COLO668 (cell line): ENCODE measurements around the gene BTBD16.
A peak's percentile ranks its signal among the peaks of the same experiment; 100 is the strongest.

ENCODE experiments used
- DNase-seq: peaks from one replicate; lab custom pipeline; 2025; ENCODE audit not compliant: unreplicated experiment; lab: John Stamatoyannopoulos, UW

The BTBD16 gene

DNA sequence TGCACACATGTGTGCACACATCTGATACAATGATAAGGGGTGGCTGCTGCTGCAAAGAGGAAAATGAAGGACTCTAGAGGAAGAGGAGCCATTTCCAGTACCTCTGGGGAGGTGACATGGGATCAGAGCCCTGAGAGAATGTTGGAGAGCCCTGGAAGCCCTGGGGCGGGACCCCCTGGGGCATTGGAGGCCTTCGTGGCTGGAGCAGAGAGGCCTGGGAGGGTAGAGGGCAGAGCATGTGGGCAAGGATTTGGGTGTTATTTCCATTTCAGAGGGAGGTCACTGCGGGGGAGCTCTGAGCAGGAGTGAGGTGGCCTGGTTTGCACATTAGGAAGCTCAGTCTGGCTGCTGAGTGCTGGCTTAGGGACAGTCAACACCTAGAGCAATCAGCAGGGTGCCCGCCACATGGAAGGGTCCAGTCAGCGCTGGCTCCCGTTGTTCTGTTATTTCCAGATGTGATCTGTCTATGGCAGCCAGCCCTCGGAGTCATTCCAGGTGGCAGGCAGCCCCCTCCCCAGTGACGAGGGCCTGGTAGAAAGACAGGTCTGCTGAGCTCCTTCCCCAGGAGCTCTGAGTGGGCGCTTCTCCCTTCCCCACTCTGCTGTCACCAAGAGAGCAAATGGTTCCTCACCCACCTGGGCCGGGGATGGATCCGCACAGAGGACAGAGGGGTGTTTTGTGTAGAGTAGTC lies 24.1 kb upstream of the BTBD16 start:
- DNase-seq = no peak

DNA sequence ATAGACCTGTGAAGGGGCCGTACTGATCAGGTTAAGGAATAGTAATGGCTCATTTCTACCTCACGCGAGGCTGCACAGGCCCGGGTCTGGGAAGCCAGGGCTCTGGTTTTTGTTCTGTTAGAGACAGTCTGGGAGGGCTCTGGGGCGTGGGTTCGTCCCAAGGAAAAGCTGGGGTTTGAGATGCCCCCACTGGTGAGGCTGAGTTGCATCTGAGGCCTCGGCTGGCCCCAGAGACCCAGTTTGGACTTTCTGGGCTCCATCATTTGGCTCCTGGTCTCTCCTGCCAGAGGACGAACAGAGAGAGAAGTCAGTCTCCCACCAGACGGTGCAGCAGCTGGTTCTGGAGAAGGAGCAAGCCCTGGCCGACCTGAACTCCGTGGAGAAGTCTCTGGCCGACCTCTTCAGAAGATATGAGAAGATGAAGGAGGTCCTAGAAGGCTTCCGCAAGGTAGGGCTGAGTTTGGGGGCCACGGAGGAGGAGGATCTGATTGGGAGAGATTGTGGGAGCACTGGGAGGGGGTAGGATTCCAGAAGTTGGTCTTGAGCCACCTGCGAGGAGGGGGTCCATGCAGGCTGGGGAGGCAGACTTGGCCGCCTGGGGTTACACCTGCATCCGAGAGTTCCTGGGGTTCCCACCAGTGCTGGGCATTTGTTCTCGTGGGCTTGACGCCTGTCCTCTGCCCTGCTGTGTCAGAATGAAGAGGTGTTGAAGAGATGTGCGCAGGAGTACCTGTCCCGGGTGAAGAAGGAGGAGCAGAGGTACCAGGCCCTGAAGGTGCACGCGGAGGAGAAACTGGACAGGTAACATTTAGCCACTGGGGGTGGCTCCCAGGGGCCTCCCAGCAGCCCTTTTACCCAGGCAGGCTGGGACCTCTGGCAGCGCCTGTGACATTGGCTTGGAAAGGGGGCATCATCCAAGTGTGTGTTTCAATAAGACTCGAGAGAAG lies 22.5 kb upstream of the BTBD16 start:
- DNase-seq = no peak

DNA sequence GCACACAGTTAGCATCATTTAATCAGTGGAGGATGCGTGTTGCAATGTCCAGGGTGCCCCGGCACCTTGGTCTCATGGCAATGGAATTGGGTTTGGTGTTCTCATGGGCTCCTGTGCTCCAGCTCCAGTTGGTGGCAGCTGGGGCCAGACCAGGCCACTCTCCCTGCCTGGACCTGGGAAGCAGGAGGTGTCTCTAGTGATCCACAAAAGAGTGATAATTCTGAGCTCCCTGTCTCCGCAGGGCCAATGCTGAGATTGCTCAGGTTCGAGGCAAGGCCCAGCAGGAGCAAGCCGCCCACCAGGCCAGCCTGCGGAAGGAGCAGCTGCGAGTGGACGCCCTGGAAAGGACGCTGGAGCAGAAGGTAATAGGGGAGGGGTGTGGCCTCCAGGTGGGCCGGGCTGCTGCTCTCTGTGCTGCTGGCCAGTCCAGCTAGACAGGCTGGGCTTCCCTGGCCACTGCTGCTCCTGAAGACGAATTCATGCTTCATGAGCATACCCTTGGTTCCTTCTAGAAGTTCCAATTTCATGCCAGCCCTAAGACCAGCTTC lies 21.7 kb upstream of the BTBD16 start:
- no peak for DNase-seq

DNA sequence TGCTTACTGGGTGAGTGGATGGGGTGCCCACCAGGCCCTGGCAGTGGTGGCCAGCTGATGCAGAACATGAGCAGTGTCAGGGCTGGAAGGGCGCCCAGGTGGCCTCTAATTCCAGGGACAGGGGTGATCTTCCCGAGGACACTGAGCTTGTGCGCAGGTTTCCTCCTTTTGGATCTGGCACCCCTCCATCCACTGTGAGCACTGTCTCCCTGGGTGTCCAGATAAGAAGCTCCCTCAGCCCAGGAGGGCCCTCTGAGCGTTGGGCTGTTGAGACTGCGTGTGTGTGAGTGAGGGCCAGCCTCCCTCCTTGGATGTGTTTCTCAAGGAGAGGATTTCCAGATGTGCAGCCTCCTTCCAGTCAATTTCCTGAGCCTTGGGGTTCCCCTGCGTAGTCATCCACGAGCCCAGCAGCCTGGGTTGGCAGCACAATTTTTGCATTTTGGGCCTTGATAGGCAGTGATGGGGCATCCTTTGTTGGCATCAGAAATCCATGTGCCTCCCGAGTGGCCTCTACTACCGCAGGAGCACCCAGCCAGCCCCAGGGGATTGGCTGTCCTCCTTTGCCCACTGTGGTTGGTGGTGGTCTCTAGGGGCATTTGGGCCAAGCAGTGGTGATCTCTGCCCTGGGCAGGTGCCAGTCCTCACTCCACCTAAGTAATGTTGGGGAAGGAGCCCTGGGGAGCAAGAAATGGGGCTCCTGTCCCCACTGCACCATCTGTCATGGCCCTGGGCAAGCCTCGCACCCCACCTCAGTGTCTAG lies 20.9 kb upstream of the BTBD16 start:
- DNase-seq = no peak

DNA sequence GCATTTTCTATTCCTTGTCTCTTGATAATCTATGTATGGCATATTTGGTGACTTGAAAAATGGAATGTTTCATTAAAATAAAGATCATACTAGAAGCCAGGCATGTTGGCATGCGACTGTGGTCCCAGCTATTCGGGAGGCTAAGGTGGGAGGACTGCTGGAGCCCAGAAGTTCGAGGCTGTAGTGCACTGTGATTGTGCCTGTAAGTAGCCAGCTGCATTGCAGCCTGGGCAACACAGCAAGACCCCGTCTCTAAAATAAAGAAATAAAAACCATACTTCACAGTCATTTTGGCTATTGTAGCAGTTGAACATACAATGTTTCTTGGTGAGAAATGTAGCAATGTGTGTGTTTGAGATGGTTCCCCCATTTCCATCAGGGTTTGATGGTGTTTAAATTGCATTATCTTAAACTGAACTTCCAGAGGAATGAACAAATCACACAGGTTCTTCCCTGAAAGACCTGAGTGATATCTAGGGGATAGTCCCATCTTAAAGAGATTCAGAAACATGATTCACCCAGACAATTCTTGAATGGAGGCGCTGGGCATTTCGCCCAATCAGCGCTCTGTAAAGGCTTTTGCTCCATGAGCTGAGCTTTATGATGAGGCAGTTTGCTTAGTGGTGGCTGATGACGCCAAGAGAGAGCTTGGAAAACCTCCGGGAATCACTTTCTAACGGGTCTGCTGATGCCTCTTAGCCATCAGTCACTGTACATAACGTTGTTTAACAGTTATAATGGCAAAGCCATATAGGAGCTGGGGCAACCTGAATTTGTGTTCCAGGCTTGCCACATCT lies 19.4 kb upstream of the BTBD16 start:
- no peak for DNase-seq

DNA sequence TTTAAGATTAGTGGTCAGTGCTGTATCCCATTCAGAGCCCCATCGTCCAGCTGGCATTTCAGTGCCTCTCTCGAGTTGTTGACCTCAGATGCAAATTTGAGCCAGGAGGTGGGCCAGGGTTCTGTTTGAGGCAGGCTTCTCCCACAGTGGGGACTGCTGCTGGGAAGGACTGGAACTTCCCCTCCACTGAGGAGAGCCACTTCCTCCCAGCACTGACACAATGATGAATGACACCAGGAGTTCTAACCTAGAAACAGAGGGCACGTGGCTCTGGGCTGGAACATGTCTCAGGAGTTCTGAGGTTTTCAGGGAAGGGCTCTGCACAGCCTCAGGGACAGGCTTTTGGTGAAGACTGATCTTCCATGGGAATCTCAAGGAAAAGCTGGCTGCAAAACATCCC lies 18.3 kb upstream of the BTBD16 start:
- DNase-seq = no peak

DNA sequence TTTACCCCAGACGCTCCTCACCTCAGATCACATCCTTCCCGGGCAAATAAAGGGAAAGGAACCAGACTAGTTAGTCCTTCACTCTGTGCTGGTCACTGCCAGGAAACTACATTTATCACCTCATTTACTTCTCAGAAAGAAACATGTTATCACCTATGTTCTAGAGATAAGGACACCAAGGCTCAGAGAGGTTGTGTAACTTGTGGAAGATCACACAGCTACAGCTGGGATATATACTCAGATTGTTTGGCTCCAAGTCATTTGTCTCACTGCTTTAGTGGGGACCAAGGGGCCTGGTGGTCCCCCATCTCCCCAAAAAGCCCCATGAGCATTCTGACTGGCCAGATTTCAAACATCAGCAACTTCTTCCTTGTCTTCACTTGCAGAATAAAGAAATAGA lies 17.5 kb upstream of the BTBD16 start:
- no peak for DNase-seq

DNA sequence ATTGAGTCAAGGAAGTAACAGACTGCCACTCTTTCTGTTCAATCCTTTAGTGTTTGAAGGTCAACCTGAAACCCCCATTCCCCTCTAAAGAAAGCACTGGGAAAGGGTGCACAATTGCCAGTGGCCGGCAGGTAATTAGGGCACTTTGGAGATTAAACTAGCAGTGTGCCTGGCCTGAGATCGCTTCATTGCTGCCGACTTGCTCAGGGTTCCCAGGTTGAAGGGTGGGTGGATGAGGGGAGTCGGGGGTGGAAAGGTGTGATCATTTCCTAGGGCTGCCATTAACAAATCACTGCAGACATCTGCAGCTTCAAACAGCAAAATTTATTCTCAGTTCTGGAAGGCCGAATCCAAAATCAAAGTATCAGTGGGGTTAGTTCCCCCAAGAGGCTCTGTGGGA lies 16.3 kb upstream of the BTBD16 start:
- no peak for DNase-seq

DNA sequence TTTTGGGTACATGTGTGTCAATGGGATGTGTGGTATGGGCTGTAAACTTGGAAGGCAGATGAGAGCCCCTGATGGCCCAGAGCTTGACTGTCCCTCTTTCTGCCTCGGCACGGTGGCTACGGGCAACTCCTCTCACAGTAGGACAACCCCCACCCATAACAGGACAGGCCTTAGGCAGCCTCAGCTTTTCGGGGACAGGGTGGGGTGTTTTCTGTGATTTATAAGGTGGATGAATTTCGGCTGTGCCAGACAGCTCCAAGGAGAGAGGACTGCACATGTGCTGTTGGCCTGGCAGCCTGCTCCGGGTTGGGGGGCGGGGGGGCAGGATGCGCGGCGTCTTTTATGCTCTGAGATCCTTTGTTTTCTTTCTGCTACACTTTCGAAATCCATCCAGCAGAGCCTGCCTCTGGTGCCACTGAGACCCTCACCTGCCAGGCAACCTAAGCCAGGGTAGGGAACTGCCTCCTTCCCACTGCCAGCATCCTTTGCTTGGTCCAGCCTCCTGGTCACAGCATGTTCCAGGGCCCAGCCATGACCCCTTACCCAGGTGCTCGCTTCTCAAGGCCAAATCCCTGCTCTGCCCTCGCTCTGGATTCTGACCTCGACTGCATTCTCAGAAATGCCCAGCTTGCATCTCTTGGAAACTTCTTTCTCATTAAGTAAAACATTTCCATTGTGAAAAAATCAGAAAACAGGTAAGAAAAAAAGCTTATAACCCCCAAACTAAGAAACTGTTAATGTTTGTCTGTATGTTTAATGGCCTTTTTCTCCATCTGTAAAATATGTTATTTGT lies 15.4 kb upstream of the BTBD16 start:
- DNase-seq = no peak

DNA sequence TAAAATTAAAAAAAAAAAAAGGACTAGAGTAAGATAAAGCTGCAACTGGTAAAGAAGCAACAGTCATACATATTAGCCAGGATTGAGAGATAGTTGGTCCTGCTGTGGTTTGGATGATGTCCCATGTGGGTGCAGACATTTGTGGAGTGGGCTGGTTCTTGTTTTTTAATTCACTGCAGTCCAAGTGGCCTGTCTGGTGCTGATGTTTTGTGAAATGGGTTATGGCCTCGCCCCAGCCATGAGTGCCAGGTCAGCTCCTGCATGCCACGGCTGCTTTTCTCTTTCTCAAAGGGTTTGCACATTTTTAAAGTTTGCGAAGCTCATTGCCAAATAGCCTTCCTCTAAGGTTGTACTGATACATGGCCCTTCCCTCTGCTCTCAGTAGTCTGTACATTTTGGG lies 14.1 kb upstream of the BTBD16 start:
- no peak for DNase-seq

DNA sequence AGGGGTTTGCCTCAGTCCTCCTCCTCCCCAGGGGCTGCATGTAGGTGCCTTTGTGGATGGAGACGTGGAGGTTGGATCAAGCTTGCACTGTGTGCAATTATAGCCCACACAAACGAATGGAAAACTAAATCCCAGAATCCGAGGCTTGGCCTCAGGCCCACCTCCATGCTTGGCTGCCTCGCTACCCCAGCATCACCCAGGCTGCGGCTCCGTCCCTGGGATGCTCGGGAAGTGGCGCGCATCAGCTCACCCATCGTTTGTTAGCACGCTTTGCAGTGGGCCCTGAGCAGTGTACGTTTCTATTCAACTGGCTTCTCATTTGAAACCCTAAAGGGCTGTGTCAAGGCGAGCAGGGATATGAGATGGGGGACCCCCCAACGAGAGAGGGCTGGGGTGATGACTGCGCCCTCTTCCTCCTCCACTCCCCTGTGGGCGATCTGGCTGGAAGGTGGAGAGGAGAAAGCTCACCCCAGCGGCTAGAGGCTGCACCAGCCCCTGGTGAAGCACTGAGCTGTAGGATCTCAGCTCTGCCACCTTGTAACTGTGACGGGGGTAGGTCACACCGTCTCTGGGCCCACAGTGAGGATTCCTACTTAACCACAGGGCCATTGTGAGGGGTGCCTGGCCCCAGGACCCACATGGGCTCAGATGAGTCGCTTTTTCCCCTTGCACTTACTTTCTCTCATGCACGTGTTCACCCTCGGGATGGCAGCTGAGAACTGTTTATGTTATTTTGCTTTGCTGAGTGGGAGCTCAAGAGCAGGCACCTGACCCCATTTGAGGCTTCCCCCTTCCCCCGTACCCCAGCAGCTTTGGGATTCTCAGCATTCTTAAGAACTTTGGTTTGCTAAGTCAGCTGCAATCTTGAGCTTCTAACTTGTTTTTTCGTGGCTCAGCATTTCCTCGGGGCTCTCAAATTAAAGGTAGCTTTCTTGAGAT lies 12.7 kb upstream of the BTBD16 start:
- no peak for DNase-seq

DNA sequence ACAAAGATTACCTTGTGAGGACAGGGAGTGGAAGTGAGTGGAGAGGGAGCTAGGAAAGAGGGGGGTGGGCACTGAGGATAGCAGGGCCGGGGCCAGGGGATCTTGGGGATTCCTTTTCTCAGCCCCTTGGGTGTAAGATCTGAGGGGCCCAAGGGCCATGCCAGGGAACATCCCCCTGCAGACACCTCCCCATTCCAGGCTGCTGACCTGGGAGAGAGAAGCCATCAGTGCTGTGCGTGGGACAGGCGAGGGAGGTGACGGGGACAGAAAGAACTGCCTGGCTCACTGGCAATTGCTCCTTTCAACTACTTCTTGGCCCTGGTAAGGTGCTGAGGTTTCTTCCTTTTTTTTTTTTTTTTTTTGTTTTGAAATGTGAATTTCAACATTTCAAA lies 12.0 kb upstream of the BTBD16 start:
- DNase-seq = no peak

DNA sequence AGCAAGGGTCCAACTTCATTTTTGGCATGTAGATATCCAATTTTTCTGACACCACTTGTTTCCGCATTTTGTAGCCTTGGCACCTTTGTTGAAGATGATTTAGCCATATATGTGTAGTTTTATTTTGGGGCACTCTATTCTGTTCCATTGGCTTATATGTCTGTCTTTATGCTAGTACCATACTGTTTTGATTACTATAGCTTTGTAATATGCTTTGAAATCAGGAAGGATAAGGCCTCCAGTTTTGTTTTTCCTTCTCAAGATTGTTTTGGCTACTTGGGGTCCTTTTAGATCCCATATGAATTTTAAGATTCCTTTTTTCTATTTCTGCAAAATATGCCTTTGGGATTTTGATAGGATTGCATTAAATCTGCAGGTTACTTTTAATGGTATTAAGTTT lies 9.5 kb upstream of the BTBD16 start:
- no peak for DNase-seq

DNA sequence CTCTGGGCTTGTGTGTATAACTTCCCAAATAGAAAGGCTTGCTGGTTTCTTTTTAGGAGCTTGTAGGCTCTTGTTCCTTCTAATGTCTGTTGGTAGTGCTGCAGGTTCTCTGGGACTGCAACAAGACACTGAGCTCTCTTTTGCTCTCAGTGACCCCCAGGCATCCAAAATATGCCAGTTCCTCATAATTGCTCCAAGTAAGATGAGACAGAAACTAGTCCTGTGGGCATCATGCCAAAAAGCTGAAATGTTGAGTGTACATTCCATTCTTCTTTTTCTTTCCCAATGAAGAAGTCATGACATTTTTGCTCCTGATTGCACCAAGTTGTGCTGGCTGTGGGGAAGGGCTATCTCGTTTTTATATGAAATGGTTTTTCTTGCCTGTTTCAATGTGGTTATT lies 7.1 kb upstream of the BTBD16 start:
- no peak for DNase-seq

DNA sequence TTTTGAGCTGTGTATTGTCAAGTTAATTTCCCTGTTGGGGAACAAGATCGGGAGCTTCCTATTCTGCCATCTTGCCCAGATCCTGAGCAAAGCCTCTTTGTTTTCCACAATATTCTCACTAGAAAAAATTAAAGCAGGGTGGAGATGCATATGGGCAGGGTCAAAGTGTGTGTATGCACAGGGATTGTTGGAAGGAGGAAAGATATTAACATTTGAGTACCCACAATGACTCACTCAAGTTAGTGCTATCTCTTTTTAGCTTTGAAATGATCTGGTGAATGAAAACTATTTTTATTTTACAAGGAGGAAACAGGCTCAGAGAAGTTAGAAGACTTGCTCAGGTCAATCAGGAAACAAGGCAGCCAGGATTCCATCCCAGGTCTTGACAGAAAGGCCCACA lies 6.7 kb upstream of the BTBD16 start:
- DNase-seq = no peak

DNA sequence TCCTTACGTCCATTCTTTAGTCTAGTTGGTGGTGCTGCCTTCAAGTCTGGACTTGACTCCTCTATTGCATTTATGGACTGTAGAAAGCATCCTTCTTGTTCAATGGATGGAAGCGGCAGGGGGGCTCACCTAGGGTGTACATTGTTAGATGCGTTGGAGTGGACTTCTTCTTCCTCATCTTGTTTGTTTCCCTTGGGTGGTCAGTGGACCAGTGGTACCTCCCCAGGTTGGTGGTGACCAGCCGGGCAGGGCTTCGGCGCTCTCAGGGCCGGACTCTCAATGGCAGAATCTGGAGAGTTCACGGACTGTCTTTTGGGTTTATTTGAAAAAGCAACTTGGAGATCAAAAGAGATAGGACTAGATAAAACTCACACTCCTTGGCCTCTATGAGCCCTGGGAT lies 6.2 kb upstream of the BTBD16 start:
- no peak for DNase-seq

DNA sequence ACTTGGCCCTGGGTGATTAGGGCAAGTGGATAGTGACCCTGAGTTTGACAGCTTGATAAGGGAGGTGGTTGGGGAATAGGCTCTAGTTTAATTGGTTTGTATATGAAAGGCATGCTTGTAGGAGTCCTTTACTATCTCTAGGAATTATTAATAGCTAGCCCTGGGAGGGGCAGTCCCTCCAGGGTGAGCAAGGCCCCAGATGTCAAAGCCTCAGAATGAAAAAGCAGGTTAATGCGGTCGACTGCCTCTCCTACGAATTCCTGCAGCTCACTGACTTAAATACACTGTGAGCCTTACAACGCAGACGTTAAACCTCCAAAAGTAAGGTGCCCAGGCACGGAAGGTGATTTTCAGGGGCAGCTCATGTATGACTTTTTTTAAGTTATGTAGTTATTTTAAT lies 5.2 kb upstream of the BTBD16 start:
- DNase-seq = no peak

DNA sequence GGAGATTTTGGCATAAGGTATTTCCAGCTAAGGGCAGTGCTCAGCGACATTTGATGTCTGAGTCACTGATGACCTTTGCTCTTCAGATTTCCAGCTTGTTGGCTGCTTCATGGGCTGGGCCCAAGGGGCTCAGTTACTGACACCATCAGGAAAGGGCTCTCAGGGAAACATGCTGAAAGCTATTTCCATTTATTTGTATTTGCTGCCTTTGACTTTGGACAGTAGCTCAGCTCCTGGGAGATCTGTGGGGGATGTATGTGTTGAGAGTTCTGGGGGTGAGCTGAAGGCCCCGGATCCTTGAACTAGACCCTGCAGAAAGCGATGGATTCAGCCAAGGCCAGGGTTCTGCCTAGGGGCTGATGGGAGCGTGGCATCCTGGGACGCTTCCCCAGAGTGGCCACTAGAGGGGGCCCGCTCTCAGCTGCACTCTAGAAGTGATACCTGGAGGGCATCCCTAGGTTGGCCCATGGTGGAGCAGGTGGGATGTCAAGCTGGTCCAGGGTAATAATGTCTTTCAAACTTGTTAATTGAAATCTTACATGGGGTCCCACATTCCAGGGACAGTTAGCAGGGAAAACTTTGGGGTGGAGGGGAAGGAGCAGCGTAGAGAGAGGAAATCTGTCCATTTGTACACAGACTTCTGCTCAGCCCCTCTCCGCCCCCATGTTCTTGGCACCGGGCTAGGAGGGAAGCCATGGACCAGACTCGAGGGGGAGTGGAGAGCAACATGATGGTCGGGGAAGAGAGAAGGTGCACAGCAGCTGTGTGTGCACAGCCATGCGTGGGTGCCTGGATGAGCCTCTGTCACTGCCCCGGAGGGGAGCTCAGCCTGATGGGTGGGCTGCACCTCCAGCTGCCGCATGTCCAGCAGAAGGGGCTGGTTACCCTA lies 3.0 kb upstream of the BTBD16 start:
- peak; percentile 43 for DNase-seq
